Measurements from ENCODE around the gene GFI1.

The GFI1 gene

GRCh38 chr1:92503043-92503925, 16.6 kb upstream of the GFI1 start:
- Histone ChIP-seq H3K4me3 (ENCODE audit: low read length) (no peak overlapping the region), H2AFZ (ENCODE audit: low read depth, low read length) (no peak overlapping the region), H3K27me3 (ENCODE audit: insufficient read depth, low read length) (no peaks in the 10 kb centered on the region), H3K4me1 (ENCODE audit: insufficient read depth, low read length) (no peaks in the 10 kb centered on the region), H3K9me3 (ENCODE audit: low read length) (peaks cover 2% of the 10 kb centered on the region), H3K36me3 (ENCODE audit: insufficient read depth, low read length) (no peaks in the 10 kb centered on the region)

- Histone ChIP-seq H3K27me3 (ENCODE audit: insufficient read depth, low read length) (no peaks in the 10 kb centered on the region), H3K4me1 (ENCODE audit: insufficient read depth, low read length) (no peaks in the 10 kb centered on the region), H3K9me3 (ENCODE audit: low read length) (peaks cover 2% of the 10 kb centered on the region), H2AFZ (ENCODE audit: low read depth, low read length) (no peak overlapping the region), H3K36me3 (ENCODE audit: insufficient read depth, low read length) (no peaks in the 10 kb centered on the region), H3K4me3 (ENCODE audit: low read length) (no peak overlapping the region)
Observed at GRCh38 chr1:92502247-92502646, 15.5 kb upstream of the GFI1 start.

- H3K4me1 ChIP-seq (ENCODE audit: insufficient read depth, low read length) = no peaks in the 10 kb centered on the region
- peaks cover 2% of the 10 kb centered on the region for H3K9me3 ChIP-seq (ENCODE audit: low read length)
- H2AFZ ChIP-seq (ENCODE audit: low read depth, low read length) = no peak overlapping the region
- no peaks in the 10 kb centered on the region for H3K36me3 ChIP-seq (ENCODE audit: insufficient read depth, low read length)
- no peak overlapping the region for H3K4me3 ChIP-seq (ENCODE audit: low read length)
- H3K27me3 ChIP-seq (ENCODE audit: insufficient read depth, low read length) = no peaks in the 10 kb centered on the region
Observed at GRCh38 chr1:92500552-92500951, 13.8 kb upstream of the GFI1 start.

GRCh38 chr1:92495392-92496063, 8.8 kb upstream of the GFI1 start:
- Histone ChIP-seq H3K27me3 (ENCODE audit: insufficient read depth, low read length) (peaks cover 19% of the 10 kb centered on the region), H3K36me3 (ENCODE audit: insufficient read depth, low read length) (no peaks in the 10 kb centered on the region), H3K4me1 (ENCODE audit: insufficient read depth, low read length) (no peaks in the 10 kb centered on the region), H3K9me3 (ENCODE audit: low read length) (peaks cover 2% of the 10 kb centered on the region), H2AFZ (ENCODE audit: low read depth, low read length) (no peak overlapping the region), H3K4me3 (ENCODE audit: low read length) (no peak overlapping the region)

GRCh38 chr1:92494485-92495141, 7.9 kb upstream of the GFI1 start:
- H2AFZ ChIP-seq (ENCODE audit: low read depth, low read length) = no peak overlapping the region
- no peak overlapping the region for H3K4me3 ChIP-seq (ENCODE audit: low read length)
- no peaks in the 10 kb centered on the region for H3K4me1 ChIP-seq (ENCODE audit: insufficient read depth, low read length)
- peaks cover 19% of the 10 kb centered on the region for H3K27me3 ChIP-seq (ENCODE audit: insufficient read depth, low read length)
- H3K9me3 ChIP-seq (ENCODE audit: low read length) = peaks cover 2% of the 10 kb centered on the region
- H3K36me3 ChIP-seq (ENCODE audit: insufficient read depth, low read length) = no peaks in the 10 kb centered on the region

GRCh38 chr1:92493139-92493538, 6.4 kb upstream of the GFI1 start:
- H3K4me1 ChIP-seq (ENCODE audit: insufficient read depth, low read length) = no peaks in the 10 kb centered on the region
- no peak overlapping the region for H3K4me3 ChIP-seq (ENCODE audit: low read length)
- no peaks in the 10 kb centered on the region for H3K9me3 ChIP-seq (ENCODE audit: low read length)
- H3K36me3 ChIP-seq (ENCODE audit: insufficient read depth, low read length) = no peaks in the 10 kb centered on the region
- H3K27me3 ChIP-seq (ENCODE audit: insufficient read depth, low read length) = peaks cover 31% of the 10 kb centered on the region
- H2AFZ ChIP-seq (ENCODE audit: low read depth, low read length) = no peak overlapping the region

GRCh38 chr1:92488832-92489231, 2.1 kb upstream of the GFI1 start:
- peaks cover 60% of the 10 kb centered on the region for H3K27me3 ChIP-seq (ENCODE audit: insufficient read depth, low read length)

GRCh38 chr1:92488416-92488815, 1.7 kb upstream of the GFI1 start:
- H3K9me3 ChIP-seq (ENCODE audit: low read length) = no peaks in the 10 kb centered on the region
- H3K27me3 ChIP-seq (ENCODE audit: insufficient read depth, low read length) = peaks cover 64% of the 10 kb centered on the region
- peaks cover 23% of the 10 kb centered on the region for H3K4me1 ChIP-seq (ENCODE audit: insufficient read depth, low read length)
- no peak overlapping the region for H2AFZ ChIP-seq (ENCODE audit: low read depth, low read length)
- H3K36me3 ChIP-seq (ENCODE audit: insufficient read depth, low read length) = no peaks in the 10 kb centered on the region
- no peak overlapping the region for H3K4me3 ChIP-seq (ENCODE audit: low read length)

More at GRCh38 chr1:92488832-92489231, 2.1 kb upstream of the GFI1 start:
- no peaks in the 10 kb centered on the region for H3K9me3 ChIP-seq (ENCODE audit: low read length)
- no peak overlapping the region for H3K4me3 ChIP-seq (ENCODE audit: low read length)
- H2AFZ ChIP-seq (ENCODE audit: low read depth, low read length) = no peak overlapping the region
- H3K36me3 ChIP-seq (ENCODE audit: insufficient read depth, low read length) = no peaks in the 10 kb centered on the region
- peaks cover 20% of the 10 kb centered on the region for H3K4me1 ChIP-seq (ENCODE audit: insufficient read depth, low read length)

GRCh38 chr1:92487078-92487605, 417 bp upstream of the GFI1 start:
- no peak overlapping the region for H2AFZ ChIP-seq (ENCODE audit: low read depth, low read length)
- H3K4me1 ChIP-seq (ENCODE audit: insufficient read depth, low read length) = peaks cover 36% of the 10 kb centered on the region
- no peaks in the 10 kb centered on the region for H3K36me3 ChIP-seq (ENCODE audit: insufficient read depth, low read length)
- no peaks in the 10 kb centered on the region for H3K9me3 ChIP-seq (ENCODE audit: low read length)
- H3K4me3 ChIP-seq (ENCODE audit: low read length) = peak overlapping the region; percentile 27
- peaks cover 77% of the 10 kb centered on the region for H3K27me3 ChIP-seq (ENCODE audit: insufficient read depth, low read length)

GRCh38 chr1:92485381-92486250, 1.1 kb downstream of the GFI1 start:
- peaks cover 83% of the 10 kb centered on the region for H3K27me3 ChIP-seq (ENCODE audit: insufficient read depth, low read length)
- H3K9me3 ChIP-seq (ENCODE audit: low read length) = no peaks in the 10 kb centered on the region
- peaks cover 42% of the 10 kb centered on the region for H3K4me1 ChIP-seq (ENCODE audit: insufficient read depth, low read length)
- H2AFZ ChIP-seq (ENCODE audit: low read depth, low read length) = peak overlapping the region; percentile 54
- no peaks in the 10 kb centered on the region for H3K36me3 ChIP-seq (ENCODE audit: insufficient read depth, low read length)
- H3K4me3 ChIP-seq (ENCODE audit: low read length) = no peak overlapping the region

- Histone ChIP-seq H3K4me3 (ENCODE audit: low read length) (no peak overlapping the region), H3K9me3 (ENCODE audit: low read length) (no peaks in the 10 kb centered on the region), H3K4me1 (ENCODE audit: insufficient read depth, low read length) (peaks cover 49% of the 10 kb centered on the region), H3K36me3 (ENCODE audit: insufficient read depth, low read length) (no peaks in the 10 kb centered on the region), H2AFZ (ENCODE audit: low read depth, low read length) (peak overlapping the region; percentile 54), H3K27me3 (ENCODE audit: insufficient read depth, low read length) (peaks cover 92% of the 10 kb centered on the region)
Observed at GRCh38 chr1:92484472-92485380, 2.0 kb downstream of the GFI1 start.
